K562 (cell line): Measurements from ENCODE around the gene FOXE1. TPM values are rescaled to one million over a fixed set of nuclear protein-coding genes. Genes with fewer than 3 reads are reported as not detected.

Experiments used
- FOXK1 ChIP-seq: sonication (generic); formaldehyde crosslinking; IDR thresholded peaks from 2 replicates; pipeline ENCODE4 v1.8.0; 2022; ENCODE audit warnings: missing genetic modification reagents, mild to moderate bottlenecking, borderline replicate concordance
- HDAC1 ChIP-seq, 2 experiments: fragments of 450-650 bp; IDR thresholded peaks; 2 replicates each; pipeline ENCODE4 v1.6.1; 2016 to 2017; ENCODE audit warnings: inconsistent platforms in 1 of 2, mild to moderate bottlenecking in 1 of 2, moderate library complexity in 1 of 2
- KDM4B ChIP-seq, 2 experiments: fragments of 450-650 bp in 1 of 2; sonication (generic) in 1 of 2; IDR thresholded peaks; 2 replicates each; pipeline ENCODE4 v1.6.1; 2016 to 2017; ENCODE audit warnings: borderline replicate concordance in 2 of 2, antibody characterized with exemption in 1 of 2, low read depth in 1 of 2, mild to moderate bottlenecking in 1 of 2
- MTA1 ChIP-seq: fragments of 450-650 bp; IDR thresholded peaks from 2 replicates; pipeline ENCODE4 v1.6.1; 2017; ENCODE audit warnings: borderline replicate concordance
- NRF1 ChIP-seq, 2 experiments: fragments of 450-650 bp; IDR thresholded peaks in 1 of 2; conservative IDR thresholded peaks in 1 of 2; 2 replicates each; pipeline ENCODE4 v1.6.1; 2014; ENCODE audit warnings: mild to moderate bottlenecking in 2 of 2
- RNF2 ChIP-seq: sonication (generic); IDR thresholded peaks from 2 replicates; pipeline ENCODE4 v1.6.1; 2016
- RUNX1 ChIP-seq: sonication (generic); IDR thresholded peaks from 2 replicates; pipeline ENCODE4 v1.6.1; 2016; ENCODE audit warnings: antibody characterized with exemption, low read depth
- STAT6 ChIP-seq: sonication (generic); formaldehyde crosslinking; IDR thresholded peaks from 2 replicates; pipeline ENCODE4 v1.8.1; 2023; ENCODE audit warnings: mild to moderate bottlenecking, missing genetic modification reagents
- TRIM28 ChIP-seq: fragments of 450-650 bp; IDR thresholded peaks from 2 replicates; pipeline ENCODE4 v1.6.1; 2017
- ZNF175 ChIP-seq: fragments of 200-800 bp; sonication (Bioruptor generic); IDR thresholded peaks from 2 replicates; pipeline ENCODE4 v1.6.1; 2016; ENCODE audit warnings: low read depth, mild to moderate bottlenecking, missing genetic modification characterization, missing compliant biosample characterization
- ZNF407 ChIP-seq: fragments of 450-650 bp; IDR thresholded peaks from 2 replicates; pipeline ENCODE4 v1.6.1; 2016; ENCODE audit warnings: low read depth
- polyA plus RNA-seq, 8 experiments: library from polyadenylated mRNA; depleted of rRNA in 4 of 8; stranded (reverse) in 5 of 8; unstranded in 3 of 8; fragments of >200 nt; fragmentation: Nextera tagmentation in 2 of 8; fragmentation: Illumina TruSeq in 1 of 8; extraction: Ambion mirVana in 2 of 8; extraction: Trizol in 1 of 8; gene quantifications; 2 replicates each; pipeline versions ENCODE4 v1.2.1 to v1.2.3, GENCODE V29; 2011 to 2014; ENCODE audit warnings: inconsistent platforms in 1 of 8, missing spikeins in 1 of 8
- total RNA-seq, 7 experiments: library from RNA; depleted of rRNA in 6 of 7; stranded (reverse); fragments of >200 nt in 6 of 7; fragmentation: Illumina TruSeq in 2 of 7; extraction: Trizol in 2 of 7; gene quantifications; 2 replicates each; pipeline versions ENCODE4 v1.2.1 to v1.2.3, GENCODE V29; 2011 to 2021; ENCODE audit warnings: low replicate concordance in 1 of 7

Gene FOXE1
- total and polyA plus RNA-seq, 9 of the 15 experiments (the other 6 are each of a cell fraction or from before 2014, with no cell fraction given): not detected

- TF ChIP-seq STAT6 (CRISPR knock-in tag): no peak
- no peak for TF ChIP-seq ZNF175 (CRISPR knock-in tag)
- TF ChIP-seq FOXK1 (CRISPR knock-in tag): no peak
- TF ChIP-seq NRF1 (conservative IDR thresholded peaks at IDR 0.05 in 1 of 2, IDR thresholded peaks at IDR 0.05 in 1 of 2): no peak
- TF ChIP-seq RNF2: no peak
- no peak for TF ChIP-seq TRIM28
- TF ChIP-seq MTA1: no peak
- TF ChIP-seq KDM4B (IDR thresholded peaks at IDR 0.05; ENCODE audit: borderline replicate concordance in 2 of 2, low read depth in 1 of 2): no peak
- TF ChIP-seq ZNF407: no peak
- no peak for TF ChIP-seq HDAC1 (IDR thresholded peaks at IDR 0.05)
- no peak for TF ChIP-seq RUNX1
- TF ChIP-seq, all 486 proteins: peak for 0
Observed at GRCh38 chr9:97806721-97807120, 46.3 kb upstream of the FOXE1 start (continued).
